HL-60 (cell line): ENCODE results near the gene CYP3A7.

Source experiments
- GABPA ChIP-seq: IDR thresholded peaks from 2 replicates; pipeline ENCODE4 v1.6.1; 2012; ENCODE audit warnings: low read depth
- POLR2AphosphoS5 ChIP-seq: IDR thresholded peaks from 2 replicates; pipeline ENCODE4 v1.6.1; 2012; ENCODE audit warnings: low read depth
- TF ChIP-seq, protein P1 (sequence below): IDR thresholded peaks from one replicate; pipeline ENCODE4 v1.5.1; 2011; ENCODE audit warnings: low read length, control low read depth, inconsistent platforms; ENCODE audit not compliant: insufficient read depth
- TF ChIP-seq, protein P2 (sequence below): IDR thresholded peaks from 2 replicates; pipeline ENCODE4 v1.6.1; 2012; ENCODE audit warnings: low read depth; ENCODE audit not compliant: insufficient replicate concordance

DNA sequence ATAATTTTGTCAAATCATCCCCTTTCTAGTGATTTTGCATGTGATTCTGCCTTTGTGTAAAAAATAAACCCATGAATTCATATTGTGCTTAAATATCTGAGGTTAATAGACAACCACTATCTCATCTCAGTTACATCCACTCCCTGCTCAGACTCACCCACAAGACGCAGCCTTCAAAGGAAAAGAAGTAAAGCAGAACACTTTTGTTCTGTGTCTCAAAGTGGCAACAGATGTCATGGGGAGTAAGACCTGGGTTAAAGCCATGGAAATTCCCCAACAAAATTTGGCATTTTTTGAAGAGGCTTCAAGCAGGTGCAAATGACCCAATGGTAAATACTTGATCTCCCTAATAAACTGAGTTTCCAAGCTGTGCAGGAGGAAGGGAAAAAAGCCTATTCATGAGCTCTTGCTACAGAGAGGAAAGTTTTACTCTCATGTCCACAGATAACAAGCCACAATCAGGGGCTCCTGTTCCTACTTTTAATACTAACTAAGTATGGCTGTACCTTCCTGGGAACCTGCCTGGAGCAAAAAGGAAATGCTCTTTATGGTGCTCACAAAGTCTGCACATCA, 4.7 kb downstream of the CYP3A7 start:
- TF ChIP-seq, protein P1, sequence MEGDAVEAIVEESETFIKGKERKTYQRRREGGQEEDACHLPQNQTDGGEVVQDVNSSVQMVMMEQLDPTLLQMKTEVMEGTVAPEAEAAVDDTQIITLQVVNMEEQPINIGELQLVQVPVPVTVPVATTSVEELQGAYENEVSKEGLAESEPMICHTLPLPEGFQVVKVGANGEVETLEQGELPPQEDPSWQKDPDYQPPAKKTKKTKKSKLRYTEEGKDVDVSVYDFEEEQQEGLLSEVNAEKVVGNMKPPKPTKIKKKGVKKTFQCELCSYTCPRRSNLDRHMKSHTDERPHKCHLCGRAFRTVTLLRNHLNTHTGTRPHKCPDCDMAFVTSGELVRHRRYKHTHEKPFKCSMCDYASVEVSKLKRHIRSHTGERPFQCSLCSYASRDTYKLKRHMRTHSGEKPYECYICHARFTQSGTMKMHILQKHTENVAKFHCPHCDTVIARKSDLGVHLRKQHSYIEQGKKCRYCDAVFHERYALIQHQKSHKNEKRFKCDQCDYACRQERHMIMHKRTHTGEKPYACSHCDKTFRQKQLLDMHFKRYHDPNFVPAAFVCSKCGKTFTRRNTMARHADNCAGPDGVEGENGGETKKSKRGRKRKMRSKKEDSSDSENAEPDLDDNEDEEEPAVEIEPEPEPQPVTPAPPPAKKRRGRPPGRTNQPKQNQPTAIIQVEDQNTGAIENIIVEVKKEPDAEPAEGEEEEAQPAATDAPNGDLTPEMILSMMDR: no peak
- TF ChIP-seq POLR2AphosphoS5 (no peak), GABPA (no peak)
- TF ChIP-seq, protein P2, sequence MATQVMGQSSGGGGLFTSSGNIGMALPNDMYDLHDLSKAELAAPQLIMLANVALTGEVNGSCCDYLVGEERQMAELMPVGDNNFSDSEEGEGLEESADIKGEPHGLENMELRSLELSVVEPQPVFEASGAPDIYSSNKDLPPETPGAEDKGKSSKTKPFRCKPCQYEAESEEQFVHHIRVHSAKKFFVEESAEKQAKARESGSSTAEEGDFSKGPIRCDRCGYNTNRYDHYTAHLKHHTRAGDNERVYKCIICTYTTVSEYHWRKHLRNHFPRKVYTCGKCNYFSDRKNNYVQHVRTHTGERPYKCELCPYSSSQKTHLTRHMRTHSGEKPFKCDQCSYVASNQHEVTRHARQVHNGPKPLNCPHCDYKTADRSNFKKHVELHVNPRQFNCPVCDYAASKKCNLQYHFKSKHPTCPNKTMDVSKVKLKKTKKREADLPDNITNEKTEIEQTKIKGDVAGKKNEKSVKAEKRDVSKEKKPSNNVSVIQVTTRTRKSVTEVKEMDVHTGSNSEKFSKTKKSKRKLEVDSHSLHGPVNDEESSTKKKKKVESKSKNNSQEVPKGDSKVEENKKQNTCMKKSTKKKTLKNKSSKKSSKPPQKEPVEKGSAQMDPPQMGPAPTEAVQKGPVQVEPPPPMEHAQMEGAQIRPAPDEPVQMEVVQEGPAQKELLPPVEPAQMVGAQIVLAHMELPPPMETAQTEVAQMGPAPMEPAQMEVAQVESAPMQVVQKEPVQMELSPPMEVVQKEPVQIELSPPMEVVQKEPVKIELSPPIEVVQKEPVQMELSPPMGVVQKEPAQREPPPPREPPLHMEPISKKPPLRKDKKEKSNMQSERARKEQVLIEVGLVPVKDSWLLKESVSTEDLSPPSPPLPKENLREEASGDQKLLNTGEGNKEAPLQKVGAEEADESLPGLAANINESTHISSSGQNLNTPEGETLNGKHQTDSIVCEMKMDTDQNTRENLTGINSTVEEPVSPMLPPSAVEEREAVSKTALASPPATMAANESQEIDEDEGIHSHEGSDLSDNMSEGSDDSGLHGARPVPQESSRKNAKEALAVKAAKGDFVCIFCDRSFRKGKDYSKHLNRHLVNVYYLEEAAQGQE: no peak
